Activated naive CD8-positive, alpha-beta T cell treated with anti-CD3 and anti-CD28 coated beads, Interleukin-2, amount 10 ng/mL, durations not matched to agents 7 days and 5 days (primary cell): Measurements from ENCODE around the gene RELB. TPM values are rescaled to one million over a fixed set of nuclear protein-coding genes. Genes with fewer than 3 reads are reported as not detected.

ENCODE experiments used
- ATAC-seq: fragments of 150-1000 bp; cut with Tn5 transposase; one replicate; pipeline ENCODE4 v1.10.0; 2021; ENCODE audit warnings: low read depth, moderate library complexity
- POLR2A ChIA-PET: fragments of 350-600 bp; sonication (Branson Sonifier 250); formaldehyde crosslinking; loops from one replicate; lab custom pipeline; 2021; ENCODE audit warnings: antibody characterized with exemption; lab: Charles Lee
- DNase-seq: peaks from one replicate; pipeline ENCODE4 v3.0.0; 2021
- H3K27ac Mint-ChIP-seq: one replicate; pipeline ENCODE4 v1.8.0; 2022; ENCODE audit warnings: mild to moderate bottlenecking, mixed read lengths
- H3K27me3 Mint-ChIP-seq: one replicate; pipeline ENCODE4 v1.8.0; 2022; ENCODE audit warnings: mild to moderate bottlenecking, moderate library complexity, mixed read lengths
- H3K36me3 Mint-ChIP-seq: one replicate; pipeline ENCODE4 v1.8.0; 2021; ENCODE audit warnings: mild to moderate bottlenecking, mixed read lengths
- H3K4me1 Mint-ChIP-seq: one replicate; pipeline ENCODE4 v1.8.0; 2021; ENCODE audit warnings: mixed read lengths
- H3K4me3 Mint-ChIP-seq: one replicate; pipeline ENCODE4 v1.8.0; 2022; ENCODE audit warnings: mild to moderate bottlenecking, moderate library complexity, mixed read lengths
- H3K9me3 Mint-ChIP-seq: one replicate; pipeline ENCODE4 v1.8.0; 2021; ENCODE audit warnings: mixed read lengths
- total RNA-seq, 2 experiments: library from RNA; stranded (reverse); gene quantifications; one replicate each; pipeline ENCODE4 v1.2.3, GENCODE V29; 2021

RELB gene
- total RNA-seq, 2 experiments from 2014 or later, result 20.8 to 24.2 TPM

GRCh38 chr19:45076029-45076850 lies 75.0 kb downstream of the RELB start, which contains the start of gene ZNF296:
ZNF296 (minus strand) TSS chr19:45076478; CDS start chr19:45076373, 105 bp downstream.
- POLR2A ChIA-PET, result interaction anchor here (1.1 to 1.5 kb wide), 5 partner anchors 10 to 102 kb away, joined by 3 to 6 read pairs (median 4); partner anchors contain the start of genes CLASRP, PPP1R37 and TRAPPC6A
- Mint-ChIP-seq H3K27ac (peak within 1 kb of the TSS; percentile 88), H3K27me3 (no peaks in the 10 kb centered on the region), H3K4me1 (peaks cover 26% of the 10 kb centered on the region), H3K36me3 (peaks cover 3% of the 10 kb centered on the region), H3K4me3 (peak within 1 kb of the TSS; percentile 87), H3K9me3 (no peaks in the 10 kb centered on the region)
- ATAC-seq, result peak; percentile 73
- DNase-seq, result peak; percentile 89

GRCh38 chr19:45076851-45077730 lies 75.8 kb downstream of the RELB start:
- peaks cover 31% of the 10 kb centered on the region for H3K4me1 Mint-ChIP-seq
- no peak for ATAC-seq
- POLR2A ChIA-PET, result interaction anchor here (1.2 to 1.9 kb wide), 3 partner anchors 16 to 101 kb away, joined by 5 to 6 read pairs (median 6); partner anchors contain the start of genes BLOC1S3, CLASRP, PPP1R37 and TRAPPC6A
- peak overlapping the region; percentile 80 for H3K27ac Mint-ChIP-seq
- peaks cover 9% of the 10 kb centered on the region for H3K36me3 Mint-ChIP-seq
- H3K9me3 Mint-ChIP-seq, result no peaks in the 10 kb centered on the region
- DNase-seq, result no peak
- H3K4me3 Mint-ChIP-seq, result peak overlapping the region; percentile 87
- H3K27me3 Mint-ChIP-seq, result no peaks in the 10 kb centered on the region

- no peaks in the 10 kb centered on the region for H3K9me3 Mint-ChIP-seq
- peaks cover 12% of the 10 kb centered on the region for H3K36me3 Mint-ChIP-seq
- H3K27me3 Mint-ChIP-seq, result no peaks in the 10 kb centered on the region
- POLR2A ChIA-PET, result interaction anchor here (0.7 to 2.5 kb wide), 6 partner anchors 9 to 100 kb away, joined by 3 to 15 read pairs (median 5); partner anchors contain the start of genes BLOC1S3, CLASRP, PPP1R37 and TRAPPC6A
- no peak for DNase-seq
- peak overlapping the region; percentile 56 for H3K27ac Mint-ChIP-seq
- no peak for ATAC-seq
- H3K4me3 Mint-ChIP-seq, result peak overlapping the region; percentile 96
- H3K4me1 Mint-ChIP-seq, result peaks cover 32% of the 10 kb centered on the region
These were observed 77.3 kb downstream of the RELB start for GRCh38 chr19:45078390-45079062.

DNA sequence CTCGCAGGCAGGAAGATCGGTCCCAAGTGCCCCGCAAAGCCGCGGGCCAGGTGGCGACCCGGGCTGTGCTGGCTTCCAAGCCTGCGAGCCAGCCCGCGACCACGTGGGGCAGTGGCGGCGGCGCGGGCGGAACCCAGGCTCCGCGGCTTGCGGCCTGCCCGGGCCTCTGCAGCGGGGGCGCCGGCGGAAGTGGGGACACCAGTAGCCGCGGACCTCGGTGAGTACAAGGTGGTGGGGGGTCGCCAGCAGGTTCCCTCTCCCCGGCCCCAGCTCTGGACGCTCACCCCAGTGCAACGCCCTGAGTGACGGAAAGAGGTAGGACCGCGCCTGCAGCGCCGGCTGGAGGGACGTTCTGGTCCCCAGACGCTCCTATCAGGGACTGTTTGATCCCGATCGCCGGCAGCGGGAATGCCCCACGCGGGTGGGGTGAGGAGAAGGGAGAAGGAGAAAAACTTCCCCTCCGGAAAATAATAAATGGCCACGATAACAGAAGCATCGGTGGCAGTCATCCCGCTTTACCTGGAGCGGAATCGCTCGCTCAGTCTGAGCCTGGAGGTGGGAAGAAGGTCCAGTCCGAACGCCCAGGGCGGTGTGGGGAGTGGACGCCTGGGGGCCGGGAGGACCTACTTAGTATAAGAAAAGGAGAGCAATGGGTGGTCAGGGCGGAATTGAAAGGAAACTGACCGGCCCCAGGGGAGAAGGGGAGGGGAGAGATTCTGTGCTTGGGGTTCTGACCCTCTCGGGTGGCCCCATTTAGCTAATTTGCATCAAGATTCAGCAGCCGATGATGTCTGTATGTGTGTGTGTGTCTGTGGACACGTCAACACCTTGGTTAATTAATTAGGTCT lies 78.0 kb downstream of the RELB start, which contains the start of gene GEMIN7:
GEMIN7 (plus strand) TSS at position 198 of the 848 bp plus-strand sequence. CDS start 10,855 bp downstream, outside the sequence.
- ATAC-seq, result peak; percentile 50
- Mint-ChIP-seq H3K4me1 (peaks cover 32% of the 10 kb centered on the region), H3K27ac (peak within 1 kb of the TSS; percentile 85), H3K9me3 (no peaks in the 10 kb centered on the region), H3K4me3 (peak within 1 kb of the TSS; percentile 96), H3K27me3 (no peaks in the 10 kb centered on the region), H3K36me3 (peaks cover 12% of the 10 kb centered on the region)
- POLR2A ChIA-PET, result interaction anchor here (0.6 to 2.5 kb wide), 6 partner anchors 8 to 98 kb away, joined by 3 to 15 read pairs (median 4); partner anchors contain the start of genes PPP1R37 and TRAPPC6A
- peak; percentile 91 for DNase-seq

DNA sequence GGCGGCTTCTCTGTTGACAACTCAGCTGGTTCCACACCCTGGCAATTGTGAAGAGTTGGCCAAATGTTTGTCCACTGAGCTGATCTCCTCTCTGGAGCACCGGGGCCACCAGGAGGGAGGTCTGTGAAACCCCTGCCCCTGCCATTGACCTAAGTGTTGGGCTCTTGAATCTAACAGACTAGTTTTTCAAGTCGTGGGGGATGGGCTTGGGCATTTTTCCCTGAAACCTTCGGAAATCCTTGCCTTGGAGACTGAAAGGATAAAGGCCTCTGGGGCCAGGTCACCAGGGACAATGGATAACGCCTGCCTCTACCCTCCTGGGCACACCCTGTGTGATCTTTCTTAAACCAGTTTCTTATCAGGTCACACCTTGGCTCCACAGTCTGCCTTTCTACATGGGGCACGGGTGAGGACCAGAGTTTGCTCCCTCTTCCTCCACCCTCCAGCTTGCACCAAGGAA lies 78.7 kb downstream of the RELB start:
- H3K4me3 Mint-ChIP-seq, result peak overlapping the region; percentile 96
- H3K27ac Mint-ChIP-seq, result peak overlapping the region; percentile 85
- H3K36me3 Mint-ChIP-seq, result peaks cover 12% of the 10 kb centered on the region
- ATAC-seq (no peak), DNase-seq (no peak)
- peaks cover 27% of the 10 kb centered on the region for H3K4me1 Mint-ChIP-seq
- no peaks in the 10 kb centered on the region for H3K9me3 Mint-ChIP-seq
- H3K27me3 Mint-ChIP-seq, result no peaks in the 10 kb centered on the region
- POLR2A ChIA-PET, result interaction anchor here (0.6 to 2.5 kb wide), 6 partner anchors 13 to 165 kb away, joined by 3 to 15 read pairs (median 4); partner anchors contain the start of genes PPP1R37 and TRAPPC6A

DNA sequence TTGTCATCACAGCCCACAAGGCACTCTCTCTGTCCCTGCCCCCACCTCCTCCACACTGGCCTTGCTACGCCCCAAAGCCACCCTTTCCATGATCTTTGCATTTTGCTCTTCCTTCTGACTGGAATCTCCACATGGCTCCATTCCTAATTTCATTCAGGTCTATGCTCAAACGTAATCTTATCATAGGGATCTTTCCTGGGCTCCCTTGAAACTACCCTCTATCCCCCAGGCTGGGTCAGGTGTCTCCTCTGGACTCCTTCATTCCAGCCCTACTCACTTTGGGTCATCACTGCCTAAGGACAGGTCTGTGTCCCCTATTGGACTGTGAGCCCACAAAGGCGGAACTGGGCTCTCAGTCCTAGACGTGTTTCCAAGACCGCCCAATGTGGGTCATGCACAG lies 80.9 kb downstream of the RELB start:
- Mint-ChIP-seq H3K4me1 (peaks cover 29% of the 10 kb centered on the region), H3K9me3 (no peaks in the 10 kb centered on the region), H3K36me3 (peaks cover 12% of the 10 kb centered on the region), H3K27me3 (no peaks in the 10 kb centered on the region), H3K27ac (no peak overlapping the region), H3K4me3 (peak overlapping the region; percentile 35)
- no peak for DNase-seq
- ATAC-seq, result no peak
- POLR2A ChIA-PET, result no interaction called here

GRCh38 chr19:45086480-45086879 lies 85.2 kb downstream of the RELB start:
- Mint-ChIP-seq H3K4me1 (peaks cover 35% of the 10 kb centered on the region), H3K36me3 (peaks cover 15% of the 10 kb centered on the region), H3K27ac (peak overlapping the region; percentile 44), H3K4me3 (no peak overlapping the region), H3K9me3 (no peaks in the 10 kb centered on the region), H3K27me3 (no peaks in the 10 kb centered on the region)
- POLR2A ChIA-PET, result no interaction called here
- DNase-seq, result no peak
- ATAC-seq, result no peak

- ATAC-seq, result peak; percentile 86
- Mint-ChIP-seq H3K4me3 (peak overlapping the region; percentile 83), H3K9me3 (no peaks in the 10 kb centered on the region), H3K27me3 (no peaks in the 10 kb centered on the region), H3K27ac (peak overlapping the region; percentile 98), H3K4me1 (peaks cover 35% of the 10 kb centered on the region), H3K36me3 (peaks cover 7% of the 10 kb centered on the region)
- DNase-seq, result peak; percentile 66
- POLR2A ChIA-PET, result interaction anchor here (0.6 to 1.0 kb wide), 4 partner anchors 9 to 398 kb away, joined by 3 to 6 read pairs (median 3); no protein-coding TSS in a partner anchor
These were observed 86.3 kb downstream of the RELB start for GRCh38 chr19:45087531-45087930.

Other genes starting within 250 kb of the RELB start
- not detected for gene CBLC, start 223.6 kb upstream of the RELB start, total RNA-seq
- not detected for gene BCAM, start 192.4 kb upstream of the RELB start, total RNA-seq
- gene NECTIN2, start 155.2 kb upstream of the RELB start, total RNA-seq, result 1 to 10 TPM; 1.9 to 2.4 TPM
- 10 to 100 TPM; 50.3 to 53.5 TPM for gene TOMM40, start 110.2 kb upstream of the RELB start, total RNA-seq
- gene APOE, start 95.7 kb upstream of the RELB start, total RNA-seq, result 10 to 100 TPM; 10.5 to 12.9 TPM
- gene APOC1, start 86.9 kb upstream of the RELB start, total RNA-seq, result 10 to 100 TPM; 11.6 to 12.7 TPM
- not detected for gene APOC4, start 59.2 kb upstream of the RELB start, total RNA-seq
- gene APOC2, start 55.4 kb upstream of the RELB start, total RNA-seq, result not detected
- gene CLPTM1, start 46.1 kb upstream of the RELB start, total RNA-seq, result 10 to 100 TPM; 63.8 to 65.3 TPM
- gene CLASRP, start 37.6 kb downstream of the RELB start, total RNA-seq, result 100 to 1,000 TPM; 128 to 129 TPM
- 1 to 10 TPM; 4.8 TPM for gene ZNF296, start 75.0 kb downstream of the RELB start, total RNA-seq
- 10 to 100 TPM; 24.8 to 26.2 TPM for gene GEMIN7, start 77.8 kb downstream of the RELB start, total RNA-seq
- 10 to 100 TPM; 29.5 to 31.9 TPM for gene PPP1R37, start 91.7 kb downstream of the RELB start, total RNA-seq
- gene NKPD1, start 159.5 kb downstream of the RELB start, total RNA-seq, result under 1 TPM; 0.31 to 0.47 TPM
- gene TRAPPC6A, start 176.8 kb downstream of the RELB start, total RNA-seq, result 10 to 100 TPM; 61.1 to 63.6 TPM
- gene BLOC1S3, start 177.3 kb downstream of the RELB start, total RNA-seq, result 10 to 100 TPM; 21.9 to 22.8 TPM
- not detected for gene EXOC3L2, start 243.9 kb downstream of the RELB start, total RNA-seq
- 10 to 100 TPM; 24.8 to 26.1 TPM for gene MARK4, start 249.8 kb downstream of the RELB start, total RNA-seq